ENCODE results near the gene USHBP1.

Gene USHBP1

DNA sequence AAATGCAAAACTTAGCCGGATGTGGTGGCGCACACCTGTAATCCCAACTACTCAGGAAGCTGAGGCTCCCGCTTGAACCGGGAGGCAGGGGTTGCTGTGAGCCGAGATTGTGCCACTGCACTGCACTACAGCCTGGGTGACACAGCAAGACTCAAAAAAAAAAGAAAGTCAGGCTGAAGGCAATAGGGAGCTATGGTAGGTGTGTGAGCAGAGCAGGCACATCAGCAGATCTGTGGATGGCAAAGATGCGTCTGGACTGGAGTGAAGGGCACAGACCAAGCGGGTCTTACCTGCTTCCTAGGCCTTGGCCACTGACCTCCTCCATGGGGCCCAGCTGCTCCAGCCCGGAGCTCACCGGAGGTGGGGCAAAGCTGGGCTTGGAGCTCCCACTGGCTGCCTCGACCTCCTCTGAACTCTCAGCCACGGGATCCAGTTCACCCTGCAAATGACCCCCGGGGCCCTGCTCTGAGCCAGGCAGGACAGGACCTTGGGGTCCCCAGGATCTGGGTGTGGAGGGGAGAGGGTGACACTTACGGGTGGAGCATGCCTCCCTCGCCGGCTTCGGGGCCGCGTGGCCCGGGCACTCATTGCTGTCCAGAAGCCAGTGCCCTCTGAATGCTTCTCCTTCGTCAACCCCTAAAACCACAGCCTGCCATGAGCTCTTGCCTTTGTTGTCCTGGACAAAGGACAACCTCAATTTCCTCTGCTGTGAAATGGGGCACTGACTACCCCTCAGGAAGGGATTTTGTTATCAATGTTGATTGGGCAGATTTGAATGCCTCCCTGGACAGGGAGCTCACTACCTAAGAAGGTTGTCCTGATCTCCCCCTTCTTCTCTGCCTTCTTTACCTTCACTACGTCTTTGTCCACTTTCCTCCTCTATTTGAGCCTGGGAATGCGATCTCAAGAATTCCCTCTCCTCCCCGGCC is 569 bp downstream of the USHBP1 start:
- DNase-seq (ENCODE audit: low read depth in 2 of 2), result no peak

DNA sequence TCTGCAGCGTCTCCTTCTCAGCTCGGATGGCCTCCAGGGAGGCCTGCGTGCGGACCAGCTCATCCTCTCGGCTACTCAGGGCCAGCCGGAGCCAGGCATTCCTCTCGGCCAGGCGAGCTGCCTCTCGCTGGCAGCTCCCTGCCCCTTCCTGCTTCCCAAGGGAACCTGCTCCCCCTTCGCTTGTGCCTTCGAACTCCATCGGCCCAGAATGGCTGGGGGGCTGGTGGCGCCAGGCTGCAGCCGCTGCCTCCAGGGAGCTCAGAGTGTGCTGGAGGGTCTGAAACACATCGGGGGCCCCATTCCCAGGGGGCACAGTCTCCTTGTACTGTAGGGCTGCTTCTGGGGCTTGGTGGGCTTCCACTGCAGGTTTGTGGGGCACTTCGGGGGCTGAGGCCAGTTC is 2.0 kb downstream of the USHBP1 start:
- DNase-seq (ENCODE audit: low read depth in 2 of 2), result no peak

DNA sequence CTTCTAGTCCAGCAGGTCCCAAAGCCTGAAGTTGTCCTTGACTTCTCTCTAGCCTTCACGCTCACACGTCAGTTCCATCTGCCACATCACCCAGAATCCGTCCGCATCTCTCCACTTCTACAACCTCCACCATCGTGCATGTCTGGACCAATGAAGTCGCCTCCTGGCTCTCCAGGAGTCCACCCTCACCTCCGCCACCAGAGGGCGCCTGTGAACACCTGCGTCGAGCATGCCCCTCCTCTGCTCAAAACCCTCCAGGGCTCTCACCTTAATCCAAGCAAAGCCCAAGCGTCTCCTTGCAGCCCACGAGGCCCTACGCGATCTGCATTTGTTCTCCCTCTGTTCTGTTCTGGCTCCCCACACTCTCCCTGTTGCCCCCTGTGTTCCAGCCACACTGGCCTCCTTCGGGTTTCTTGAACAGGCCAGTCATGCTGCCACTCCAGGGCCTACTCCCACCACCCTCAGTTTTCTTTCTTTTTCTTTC is 3.7 kb downstream of the USHBP1 start:
- DNase-seq (ENCODE audit: low read depth in 2 of 2), result peak; percentile 75 to 76

DNA sequence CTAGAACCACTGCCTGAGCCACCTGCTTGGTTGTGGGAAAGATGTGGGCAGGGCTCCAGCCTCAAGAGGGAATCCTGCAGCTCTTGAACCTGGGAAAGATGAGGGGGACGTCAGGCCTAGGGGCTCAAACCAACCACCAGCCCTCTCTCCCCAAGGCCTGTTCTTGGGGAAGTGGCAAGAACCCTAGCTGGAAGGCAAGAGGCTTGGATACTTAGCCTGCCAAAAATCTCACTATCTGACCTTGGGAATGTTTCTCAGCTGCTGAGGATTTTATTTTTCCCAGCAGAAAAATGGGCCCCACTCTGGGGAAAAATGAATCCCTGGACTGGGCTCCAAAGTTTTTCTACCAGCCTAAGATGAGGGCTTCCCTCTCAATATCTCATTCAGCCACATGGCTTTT is 4.6 kb downstream of the USHBP1 start:
- DNase-seq (ENCODE audit: low read depth in 2 of 2), result no peak

DNA sequence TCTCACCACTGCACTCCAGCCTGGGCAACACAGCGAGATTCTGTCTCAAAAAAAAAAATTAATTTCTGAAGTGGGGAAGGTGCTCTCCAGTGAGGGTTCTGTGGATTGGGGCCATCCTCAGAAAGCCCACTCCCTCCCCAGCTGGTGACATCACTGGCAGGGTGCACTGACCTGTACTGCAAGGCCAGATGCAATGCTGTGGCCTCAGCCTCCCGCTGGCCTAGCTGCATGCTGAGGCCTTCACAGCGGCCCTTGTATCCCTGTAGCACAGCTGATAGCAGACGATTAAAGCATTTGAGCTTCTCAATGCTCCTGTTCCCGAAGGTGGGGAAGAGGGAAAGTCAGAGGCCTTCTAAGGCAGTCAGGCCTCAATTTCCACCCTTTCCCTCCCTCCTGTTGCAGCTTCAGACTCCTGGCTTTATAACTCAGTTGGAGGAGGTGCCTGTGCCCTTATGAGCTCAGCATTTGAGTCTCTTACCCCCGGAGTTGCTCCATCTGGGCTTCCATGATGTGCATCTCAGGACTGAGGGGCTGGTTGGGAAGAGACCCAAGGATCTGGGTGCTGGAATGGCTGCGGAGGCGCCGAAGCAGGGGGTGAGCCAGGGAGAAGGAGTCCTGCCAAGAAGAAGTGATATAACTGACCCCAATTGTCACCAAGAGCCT is 5.3 kb downstream of the USHBP1 start:
- DNase-seq (ENCODE audit: low read depth in 2 of 2), result no peak

DNA sequence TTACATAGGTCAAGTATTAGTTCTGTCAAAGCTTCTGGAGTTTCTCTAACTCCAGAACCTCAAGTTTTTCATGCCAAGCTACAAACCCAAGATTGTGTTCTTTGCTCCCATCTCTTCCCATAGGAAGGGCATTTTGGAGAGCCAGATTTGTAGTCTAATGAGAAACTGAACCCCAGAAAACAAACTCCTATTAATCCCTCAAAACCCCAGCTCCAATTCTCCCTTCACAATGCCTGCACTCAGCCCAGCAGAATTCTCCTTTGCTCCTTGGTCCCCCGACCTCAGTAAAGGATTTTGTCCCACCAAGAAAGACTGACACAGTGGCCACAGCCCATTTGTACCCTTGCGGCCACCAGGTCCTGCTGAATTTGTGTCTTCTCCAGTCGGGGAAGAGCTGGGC is 8.4 kb downstream of the USHBP1 start:
- DNase-seq (ENCODE audit: low read depth in 2 of 2), result no peak

DNA sequence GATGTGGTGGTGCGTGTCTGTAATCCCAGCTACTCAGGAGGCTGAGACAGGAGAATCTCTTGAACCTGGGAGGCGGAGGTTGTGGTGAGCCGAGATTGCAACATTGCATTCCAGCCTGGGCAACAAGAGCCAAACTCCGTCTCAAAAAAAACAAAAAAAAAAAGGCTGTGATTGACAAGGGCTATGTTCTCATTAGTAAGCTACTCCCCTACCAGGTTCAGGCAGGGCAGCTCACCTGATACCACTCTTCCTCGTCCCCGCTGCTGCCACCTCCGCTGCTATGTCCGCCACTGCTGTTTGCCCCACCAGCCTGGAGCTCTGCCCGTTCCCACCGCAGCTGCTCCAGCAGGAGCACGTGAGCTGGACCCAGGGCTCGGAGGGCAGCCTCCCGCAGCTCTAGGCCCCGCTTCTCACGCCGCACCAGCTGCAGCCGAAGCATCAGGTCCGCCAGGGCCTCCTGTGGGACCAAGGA is 9.4 kb downstream of the USHBP1 start:
- no peak for DNase-seq (ENCODE audit: low read depth in 2 of 2)

DNA sequence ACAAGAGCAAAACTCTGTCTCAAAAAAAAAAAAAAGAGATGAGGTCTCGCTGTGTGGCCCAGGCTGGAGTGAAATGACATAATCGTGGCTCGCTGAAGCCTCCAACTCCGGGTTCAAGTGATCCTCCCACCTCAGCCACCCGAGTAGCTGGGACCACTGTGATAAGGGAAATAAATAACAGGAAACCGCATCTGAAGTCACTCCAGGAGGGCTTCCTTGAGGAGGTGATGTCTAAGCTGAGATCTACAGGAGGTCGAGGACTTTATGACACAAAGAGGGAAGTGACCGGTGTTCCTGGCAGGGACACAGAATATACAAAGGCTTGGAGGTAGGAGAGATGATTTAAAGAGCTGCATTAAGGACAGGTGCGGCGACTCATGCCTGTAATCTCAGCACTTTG is 9.9 kb downstream of the USHBP1 start:
- no peak for DNase-seq (ENCODE audit: low read depth in 2 of 2)

DNA sequence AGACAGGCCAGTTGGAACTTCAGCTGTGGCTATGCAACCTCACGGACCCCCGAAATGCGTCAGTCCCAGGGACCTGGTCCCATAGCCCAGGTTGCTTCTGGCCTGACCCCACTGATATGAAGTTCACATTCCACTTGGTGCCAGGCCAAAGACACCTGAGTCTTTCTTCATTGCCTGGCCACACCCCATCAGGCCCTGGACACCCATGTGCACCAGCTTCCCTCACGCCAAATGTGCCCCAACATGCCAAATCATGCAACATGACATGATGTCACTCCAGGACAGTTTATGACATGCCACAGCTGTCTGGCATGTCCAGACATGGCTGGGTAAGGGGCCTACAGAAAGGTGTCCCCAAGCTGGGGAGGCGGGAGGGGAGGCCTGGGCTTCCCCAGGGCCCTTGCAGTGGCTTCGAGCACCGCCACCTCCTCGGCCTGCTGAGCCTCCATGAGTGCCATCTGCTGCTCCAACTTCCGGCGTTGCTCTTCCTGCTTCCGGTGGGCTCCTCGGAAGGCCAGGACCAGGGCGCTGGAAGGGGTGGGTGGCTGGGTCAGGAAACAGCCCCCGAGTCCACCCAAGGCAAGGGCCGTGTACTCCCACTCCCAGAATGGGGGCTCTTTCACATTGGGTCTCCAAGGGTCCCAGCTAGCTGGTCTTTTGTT is 14.5 kb downstream of the USHBP1 start:
- no peak for DNase-seq (ENCODE audit: low read depth in 2 of 2)

DNA sequence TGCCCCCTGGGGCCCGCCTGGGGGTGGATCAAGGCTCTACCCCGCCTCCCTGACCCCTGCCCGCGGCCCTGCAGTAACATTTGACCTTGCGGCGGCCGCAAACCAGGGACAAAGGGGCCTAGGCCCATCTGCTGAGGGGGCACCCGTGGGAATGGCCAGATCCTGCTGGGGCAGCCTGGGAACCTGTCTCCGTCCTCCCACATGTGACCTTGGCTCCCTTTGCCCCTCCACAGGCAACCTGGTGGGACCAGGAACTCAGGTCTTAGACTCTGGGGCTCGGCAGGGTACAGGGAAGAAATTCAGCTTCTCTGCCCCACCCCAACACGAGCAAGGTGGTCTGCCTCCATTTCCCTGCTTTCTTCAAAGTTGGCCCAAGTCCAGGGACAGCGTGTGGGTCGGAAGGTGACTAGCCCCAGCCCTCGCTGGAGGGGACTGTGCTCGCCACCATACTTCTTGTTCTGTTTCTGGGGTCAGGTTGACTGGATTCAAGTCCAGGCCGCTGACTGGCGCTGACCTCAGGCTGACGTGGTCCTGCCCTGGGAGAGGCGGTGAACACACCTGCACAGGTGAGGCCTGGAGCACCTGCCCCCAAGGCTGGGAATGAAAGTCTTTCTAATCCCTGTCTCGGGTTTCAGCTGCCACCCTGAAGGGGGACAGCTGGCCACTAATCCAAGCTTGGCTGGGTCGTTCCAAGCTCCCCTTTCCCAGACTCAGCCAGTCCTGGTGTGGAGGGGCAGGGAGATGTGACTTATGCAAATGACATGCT is 16.4 kb downstream of the USHBP1 start:
- no peak for DNase-seq (ENCODE audit: low read depth in 2 of 2)

DNA sequence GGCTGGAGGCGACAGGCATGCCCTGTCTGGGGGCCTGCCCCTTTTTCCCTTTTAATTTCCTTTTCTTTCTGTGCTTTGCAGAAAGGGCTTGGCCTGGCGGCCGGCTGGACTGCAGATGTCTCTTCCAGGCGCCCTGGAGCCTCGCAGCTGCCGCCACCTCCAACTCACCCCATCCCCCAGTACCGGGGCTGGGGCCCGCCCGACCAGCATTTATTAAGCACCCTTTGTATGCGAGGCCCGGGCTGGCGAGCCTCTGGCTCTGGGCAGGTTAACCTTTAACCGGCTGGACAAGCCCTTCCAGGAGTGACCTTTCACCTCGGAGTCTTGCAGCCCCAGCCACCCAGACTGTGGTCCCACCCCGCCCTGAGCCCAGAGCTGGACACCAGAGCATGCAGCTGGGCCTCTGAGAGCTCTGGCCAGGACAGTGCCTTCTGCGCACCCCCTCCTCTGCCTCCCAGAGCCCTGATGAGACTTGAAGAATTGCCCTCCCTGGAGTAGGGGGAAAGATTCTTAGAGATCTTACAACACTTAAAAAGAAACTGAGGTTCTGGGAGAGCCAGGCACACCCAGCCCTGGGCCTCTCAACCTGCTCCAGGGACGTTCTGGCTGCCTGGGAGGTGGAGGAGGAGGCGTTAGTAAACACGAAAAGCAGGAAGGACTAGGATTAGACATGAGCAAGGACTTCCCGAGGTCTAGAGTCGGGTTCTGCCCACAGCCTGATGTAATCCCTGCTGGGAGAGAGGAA is 17.7 kb downstream of the USHBP1 start:
- no peak for DNase-seq (ENCODE audit: low read depth in 2 of 2)

DNA sequence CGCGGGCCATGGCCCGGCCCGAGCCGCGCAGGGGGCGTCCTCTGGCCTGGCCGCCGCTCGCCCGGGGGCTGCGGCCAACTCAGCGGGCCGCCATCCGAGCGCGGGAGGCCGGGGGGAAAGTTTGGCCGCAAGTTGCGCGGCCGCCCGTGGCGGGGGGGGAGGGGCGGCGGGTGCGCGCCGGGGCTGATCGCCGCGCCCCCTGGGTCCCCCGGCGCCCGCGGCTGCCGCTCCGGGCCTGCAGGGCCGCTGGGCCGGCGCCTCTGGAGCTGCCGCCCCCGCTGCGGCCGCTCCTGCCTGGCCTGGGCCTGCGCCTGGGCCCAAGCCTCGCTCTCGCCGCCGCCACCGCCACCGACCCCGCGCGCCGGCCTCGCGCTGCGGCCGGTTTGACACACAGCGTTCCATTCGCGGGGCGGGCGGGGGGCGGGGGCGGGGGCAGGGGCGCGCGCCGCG is 19.0 kb downstream of the USHBP1 start, which contains the start of gene NR2F6:
Gene NR2F6 (minus strand): TSS at position 385 of the 450 bp plus-strand sequence. CDS start 699 bp downstream, outside the sequence.
- DNase-seq (ENCODE audit: low read depth in 2 of 2), result no peak

DNA sequence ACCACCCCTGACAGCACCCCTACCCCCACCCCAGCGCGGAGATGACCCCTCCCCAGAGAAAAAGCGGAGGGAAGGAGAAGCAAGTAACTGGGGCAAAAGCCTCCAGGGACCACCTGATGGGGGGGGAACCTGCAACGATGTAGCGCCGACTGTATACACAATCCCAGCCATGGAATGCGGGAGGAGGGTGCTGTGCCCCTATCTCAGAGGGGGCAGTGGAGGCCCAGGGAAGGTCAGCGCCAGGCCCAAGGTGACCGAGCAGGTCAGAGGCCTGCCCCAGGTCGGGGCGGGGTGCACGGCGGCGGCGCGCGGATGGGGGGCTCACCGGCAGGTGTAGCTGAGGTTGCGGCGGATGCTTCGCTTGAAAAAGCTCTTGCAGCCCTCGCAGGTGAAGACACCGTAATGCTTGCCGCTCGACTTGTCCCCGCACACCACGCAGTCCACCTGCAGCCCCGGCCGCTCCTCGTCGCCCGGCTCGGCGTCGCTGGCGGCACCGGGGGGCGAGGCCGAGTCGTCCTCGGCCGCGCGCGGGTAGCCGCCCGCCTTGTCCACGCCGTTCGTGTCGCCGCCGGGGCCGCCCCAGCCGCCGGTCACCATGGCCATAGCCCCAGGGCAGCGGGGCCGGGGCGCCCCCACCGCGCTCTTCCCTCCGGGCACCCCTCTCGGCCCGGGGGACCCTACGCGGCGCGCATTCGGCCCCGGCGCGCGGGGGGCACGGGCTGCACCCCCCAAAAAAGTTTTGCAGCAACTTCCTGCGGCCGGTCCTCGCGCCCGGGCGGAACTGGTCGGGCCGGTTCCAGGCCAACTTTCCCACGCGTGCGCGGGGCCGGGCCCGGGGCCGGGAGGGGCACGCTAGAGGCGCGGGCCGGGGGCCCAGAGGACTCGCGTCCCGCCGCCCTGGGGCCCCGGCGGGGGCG is 19.7 kb downstream of the USHBP1 start:
- no peak for DNase-seq (ENCODE audit: low read depth in 2 of 2)

DNA sequence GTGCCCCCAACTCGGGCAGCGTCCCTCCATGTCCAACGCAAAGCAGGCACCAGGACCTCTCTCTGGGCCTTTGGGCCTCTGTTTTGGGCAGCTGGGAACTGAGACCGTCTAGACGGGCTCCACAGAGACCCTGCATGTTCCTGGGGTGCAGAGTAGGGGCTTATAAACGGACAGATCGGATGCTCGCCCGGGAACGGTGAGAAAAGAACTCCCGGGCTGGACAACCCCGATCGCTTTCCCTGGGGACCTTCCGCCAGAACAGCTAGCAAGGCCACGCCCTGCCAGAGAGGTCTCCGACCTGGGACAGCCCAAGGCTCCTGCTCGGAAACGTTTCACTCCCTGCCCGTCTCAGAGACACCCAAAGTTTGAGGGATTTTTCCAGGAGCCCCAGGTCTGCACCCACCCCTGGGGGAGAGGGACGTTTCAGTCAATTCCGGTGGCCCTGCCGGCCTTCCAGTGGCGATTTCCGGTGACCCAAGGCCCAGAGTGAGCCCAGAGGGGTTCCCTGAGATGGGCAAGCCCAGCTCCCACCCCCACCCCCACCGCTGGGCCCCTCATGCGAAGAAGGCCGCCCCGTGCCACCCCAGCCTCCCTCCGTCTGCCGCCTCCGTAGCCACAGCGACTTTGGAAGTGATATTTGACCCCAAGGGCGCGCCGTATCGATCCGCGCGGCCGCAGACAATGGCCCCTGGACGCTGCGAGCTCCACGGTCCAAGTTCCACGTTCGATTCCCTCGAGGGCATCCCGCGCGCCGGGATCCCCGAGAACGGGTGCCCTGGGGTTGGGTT is 20.5 kb downstream of the USHBP1 start:
- DNase-seq (ENCODE audit: low read depth in 2 of 2), result no peak

DNA sequence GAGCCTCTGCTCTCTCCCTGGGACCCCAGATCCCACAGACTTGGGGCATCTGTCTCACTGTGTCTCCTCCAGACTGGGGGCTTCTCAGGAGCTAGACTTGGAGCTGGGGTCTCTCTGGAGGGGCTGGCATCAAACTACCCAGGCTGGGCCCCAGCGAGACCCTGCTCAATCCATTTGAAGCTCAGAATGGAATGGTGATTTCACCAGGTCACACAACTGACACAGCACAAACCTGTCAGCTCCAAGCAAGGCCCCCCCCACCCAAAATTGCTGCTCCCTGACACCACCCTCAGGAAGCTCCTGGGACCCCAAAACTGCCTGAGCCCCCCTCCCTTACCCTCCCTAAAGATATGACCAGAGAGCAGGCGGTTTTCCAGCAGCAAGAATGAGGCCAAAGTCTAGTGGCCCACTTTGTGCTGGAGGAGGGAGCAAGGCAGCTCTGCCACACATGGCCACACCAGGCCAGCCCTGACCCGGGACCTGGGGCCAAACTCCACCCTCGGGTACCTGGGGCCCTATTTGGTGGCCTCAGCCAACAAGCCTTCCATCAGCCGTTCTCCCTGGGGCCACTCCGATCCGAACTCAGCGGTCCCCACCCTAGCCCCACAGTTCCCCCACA is 21.2 kb downstream of the USHBP1 start:
- DNase-seq (ENCODE audit: low read depth in 2 of 2), result no peak

DNA sequence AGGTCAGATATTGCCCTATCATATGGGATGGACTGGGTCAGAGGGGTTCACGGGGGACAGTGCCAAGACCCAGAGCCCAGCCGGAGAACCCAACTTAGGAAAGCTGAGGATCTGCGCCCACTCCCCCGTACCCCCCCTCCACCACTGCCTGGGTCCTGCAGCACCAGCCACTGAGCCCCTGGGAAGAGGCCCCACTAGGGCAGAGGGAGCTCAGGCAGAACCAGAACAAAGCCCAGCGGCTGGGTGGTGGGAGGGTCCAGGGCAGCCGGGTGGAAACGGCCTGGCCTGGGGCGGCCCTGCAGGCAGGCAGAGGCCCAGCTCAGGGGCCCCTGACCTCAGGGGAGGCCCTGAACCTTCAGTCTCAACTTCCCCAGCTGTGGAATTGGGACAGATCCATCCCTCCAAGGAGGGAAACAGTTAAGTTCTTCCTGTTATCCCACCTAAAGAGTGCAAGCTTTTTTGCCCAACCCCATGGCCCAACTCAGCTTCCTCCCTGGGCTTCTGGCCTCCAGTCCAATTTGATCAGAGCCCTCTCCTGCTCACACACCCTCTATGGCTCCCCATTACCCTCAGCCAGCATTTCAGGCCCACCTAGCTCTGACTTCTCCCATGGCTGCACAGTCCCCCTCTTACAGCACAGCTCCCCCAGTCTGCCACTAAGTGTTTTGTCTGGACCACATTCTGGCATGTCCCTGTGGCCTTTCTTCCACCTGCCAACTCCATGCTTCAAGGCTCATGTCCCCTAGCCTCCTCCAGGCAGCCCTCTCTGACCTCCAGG is 21.9 kb downstream of the USHBP1 start:
- DNase-seq (ENCODE audit: low read depth in 2 of 2), result no peak

DNA sequence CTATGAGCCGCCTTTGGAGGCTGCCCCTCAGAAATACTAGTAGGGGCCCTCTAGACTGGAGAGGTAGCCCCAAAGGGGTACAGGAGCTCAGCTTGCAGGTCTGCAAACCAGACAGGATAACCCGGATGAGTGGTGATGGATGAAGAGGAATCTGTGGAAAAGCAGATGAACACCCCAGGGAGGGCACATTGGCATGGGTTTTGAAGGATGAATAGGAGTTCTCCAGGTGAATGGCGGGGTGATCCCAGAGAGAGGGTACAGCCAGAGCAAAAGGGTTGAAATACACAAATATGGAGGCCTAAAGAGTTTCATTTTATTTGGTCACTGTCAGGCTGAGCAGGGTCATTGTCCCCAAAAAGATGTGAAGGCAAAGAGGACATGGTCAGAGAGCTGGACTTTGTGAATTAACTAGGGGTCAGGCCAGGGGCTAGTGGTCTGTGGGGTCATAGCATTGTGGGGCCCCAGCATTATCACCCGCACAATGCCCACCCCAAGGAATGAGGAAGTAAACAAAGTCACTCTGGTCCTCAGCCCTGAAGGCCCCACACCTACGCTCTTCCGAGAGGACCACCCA is 23.6 kb downstream of the USHBP1 start:
- no peak for DNase-seq (ENCODE audit: low read depth in 2 of 2)
